IMR-90 (cell line): ENCODE results near the gene SIPA1L3. TPM values are rescaled to one million over a fixed set of nuclear protein-coding genes. Genes with fewer than 3 reads are reported as not detected.
A peak's percentile ranks its signal among the peaks of the same experiment; 100 is the strongest.

ENCODE experiments used
- ATAC-seq: fragments of 200-7000 bp; cut with Tn5 transposase; 2 replicates; pipeline ENCODE4 v1.9.1; 2020; ENCODE audit warnings: low read depth, mild to moderate bottlenecking, moderate library complexity
- BruUV-seq: library from RNA; stranded (reverse); fragments of 400-500 nt; replicated peaks from 2 replicates; lab custom pipeline; 2021; lab: Mats Ljungman, UMichigan
- CTCF ChIA-PET: fragments of 300-600 bp; formaldehyde crosslinking; extraction: SDS; loops from one replicate; lab custom pipeline; 2021; ENCODE audit warnings: antibody characterized with exemption; lab: Yijun Ruan, JAX
- POLR2A ChIA-PET: fragments of 300-600 bp; sonication (Branson Sonifier 250); formaldehyde crosslinking; loops from one replicate; lab custom pipeline; 2022; ENCODE audit warnings: antibody characterized with exemption; ENCODE audit not compliant: unreplicated experiment; lab: Charles Lee
- DNase-seq: peaks from one replicate; pipeline ENCODE4 v3.0.0; 2013
- H2AFZ ChIP-seq: replicated peaks from 2 replicates; pipeline ENCODE3; 2013; ENCODE audit warnings: low read length, mild to moderate bottlenecking; ENCODE audit not compliant: poor library complexity
- H2AK5ac ChIP-seq: 2 replicates; pipeline ENCODE4 v1.6.1; 2013; ENCODE audit warnings: low read depth, low read length, inconsistent platforms
- H2AK9ac ChIP-seq: replicated peaks from 2 replicates; pipeline ENCODE3; 2013; ENCODE audit warnings: mild to moderate bottlenecking, low read depth, low read length, moderate library complexity; ENCODE audit not compliant: poor library complexity
- H2BK120ac ChIP-seq: 2 replicates; pipeline ENCODE4 v1.6.1; 2013; ENCODE audit warnings: low read depth, low read length, inconsistent platforms
- H2BK15ac ChIP-seq: 3 replicates; pipeline ENCODE4 v1.6.1; 2013; ENCODE audit warnings: low read depth, low read length, inconsistent platforms
- H2BK20ac ChIP-seq: 2 replicates; pipeline ENCODE4 v1.6.1; 2013; ENCODE audit warnings: low read depth, mild to moderate bottlenecking, inconsistent platforms, low read length, moderate library complexity
- H2BK5ac ChIP-seq: 2 replicates; pipeline ENCODE4 v1.6.1; 2013; ENCODE audit warnings: mild to moderate bottlenecking, low read depth, low read length, inconsistent platforms; ENCODE audit not compliant: poor library complexity, severe bottlenecking
- H3K14ac ChIP-seq: replicated peaks from 2 replicates; pipeline ENCODE4 v1.6.1; 2013; ENCODE audit warnings: low read depth, low read length, inconsistent platforms
- H3K18ac ChIP-seq: 2 replicates; pipeline ENCODE4 v1.6.1; 2013; ENCODE audit warnings: low read depth, low read length, control low read depth
- H3K23ac ChIP-seq: 2 replicates; pipeline ENCODE4 v1.6.1; 2013; ENCODE audit warnings: low read depth, low read length, inconsistent platforms
- H3K27ac ChIP-seq: 2 replicates; pipeline ENCODE4 v1.5.1; 2013; ENCODE audit warnings: mild to moderate bottlenecking, control low read depth, low read length; ENCODE audit not compliant: insufficient read depth
- H3K27me3 ChIP-seq: 2 replicates; pipeline ENCODE4 v1.6.1; 2013; ENCODE audit warnings: low read length; ENCODE audit not compliant: control insufficient read depth, insufficient read depth
- H3K36me3 ChIP-seq: 2 replicates; pipeline ENCODE4 v1.6.1; 2013; ENCODE audit warnings: low read length, mixed read lengths; ENCODE audit not compliant: control insufficient read depth, insufficient read depth
- H3K4ac ChIP-seq: 2 replicates; pipeline ENCODE4 v1.6.1; 2013; ENCODE audit warnings: low read depth, low read length, inconsistent platforms
- H3K4me1 ChIP-seq: 2 replicates; pipeline ENCODE4 v1.6.1; 2013; ENCODE audit warnings: low read length, mixed read lengths; ENCODE audit not compliant: control insufficient read depth, insufficient read depth
- H3K4me2 ChIP-seq: 2 replicates; pipeline ENCODE4 v1.6.1; 2013; ENCODE audit warnings: low read depth, mild to moderate bottlenecking, control low read depth, low read length, moderate library complexity
- H3K4me3 ChIP-seq: 2 replicates; pipeline ENCODE4 v1.5.1; 2013; ENCODE audit warnings: low read depth, mild to moderate bottlenecking, control low read depth, low read length, moderate library complexity; ENCODE audit not compliant: insufficient read depth
- H3K56ac ChIP-seq: 2 replicates; pipeline ENCODE4 v1.6.1; 2013; ENCODE audit warnings: low read length, inconsistent platforms; ENCODE audit not compliant: insufficient read depth; ENCODE audit errors: extremely low read depth
- H3K79me1 ChIP-seq, 2 experiments: 2 replicates each; pipeline ENCODE4 v1.6.1; 2013; ENCODE audit warnings: low read length in 2 of 2, inconsistent platforms in 1 of 2, low read depth in 1 of 2
- H3K9ac ChIP-seq: 2 replicates; pipeline ENCODE4 v1.6.1; 2013; ENCODE audit warnings: low read depth, low read length, control low read depth
- H3K9me1 ChIP-seq: 2 replicates; pipeline ENCODE4 v1.6.1; 2013; ENCODE audit warnings: low read length, inconsistent platforms; ENCODE audit not compliant: insufficient read depth
- H3K9me3 ChIP-seq: 2 replicates; pipeline ENCODE4 v1.6.1; 2013; ENCODE audit warnings: low read length; ENCODE audit not compliant: control insufficient read depth, insufficient read depth
- H4K20me1 ChIP-seq: 2 replicates; pipeline ENCODE4 v1.6.1; 2013; ENCODE audit warnings: low read length, inconsistent platforms; ENCODE audit not compliant: insufficient read depth
- H4K5ac ChIP-seq: 2 replicates; pipeline ENCODE4 v1.6.1; 2013; ENCODE audit warnings: mild to moderate bottlenecking, low read depth, low read length, control low read depth
- H4K8ac ChIP-seq, 2 experiments: 2 replicates each; pipeline ENCODE4 v1.6.1; 2013; ENCODE audit warnings: low read depth in 2 of 2, low read length in 2 of 2, control low read depth in 1 of 2, inconsistent platforms in 1 of 2
- H4K91ac ChIP-seq: 2 replicates; pipeline ENCODE4 v1.6.1; 2013; ENCODE audit warnings: low read depth, low read length, inconsistent platforms; ENCODE audit not compliant: insufficient read depth
- RFX5 ChIP-seq: IDR thresholded peaks from 2 replicates; pipeline ENCODE4 v1.8.0; 2012; ENCODE audit warnings: low read depth, mild to moderate bottlenecking, low read length, moderate library complexity
- SMC3 ChIP-seq: fragments of 150-350 bp; IDR thresholded peaks from 2 replicates; pipeline ENCODE4 v1.6.1; 2016; ENCODE audit warnings: low read depth, mild to moderate bottlenecking, antibody characterized with exemption, low read length, moderate library complexity
- WGBS, 2 experiments: methylation state at CpG; one replicate each; pipeline versions ENCODE4 v1.1.5 to v1.1.7; 2013; ENCODE audit warnings: missing lambda C conversion rate in 2 of 2; ENCODE audit not compliant: insufficient read length in 1 of 2; ENCODE audit errors: extremely low coverage in 2 of 2; 5-methylcytosine and 5-hydroxymethylcytosine counted together
- dilution Hi-C: fragments of 300-500 bp; cut with HindIII; formaldehyde crosslinking; loops from one replicate; pipeline ENCODE4 v1.14.3; 2018; ENCODE audit warnings: low sequenced_read_pairs; ENCODE audit not compliant: unreplicated experiment
- in situ Hi-C: fragments of 300-500 bp; cut with MboI; formaldehyde crosslinking; loops from 3 replicates; pipeline ENCODE4 v1.14.3; 2019; ENCODE audit warnings: low sequenced_read_pairs, inconsistent platforms, mixed read lengths
- intact Hi-C: fragments of 100-400 bp; cut with micrococcal nuclease; formaldehyde crosslinking; loops from 2 replicates; pipeline ENCODE4 v1.10.0; 2022
- polyA plus RNA-seq, 3 experiments: library from polyadenylated mRNA; depleted of rRNA; stranded (reverse); fragments of >200 nt; gene quantifications; 2 replicates each; pipeline ENCODE4 v1.2.3, GENCODE V29; 2012; ENCODE audit warnings: low replicate concordance in 1 of 3
- total RNA-seq: library from RNA; depleted of rRNA; stranded (reverse); fragments of >200 nt; gene quantifications from 2 replicates; pipeline ENCODE4 v1.2.3, GENCODE V29; 2012

SIPA1L3 gene
- total and polyA plus RNA-seq, 2 of the 4 experiments (the other 2 are of a cell fraction) = 4.1 to 9.4 TPM

- intact Hi-C loops = no loop called here
- Histone ChIP-seq H3K9me3 (no peaks in the 10 kb centered on the region), H3K23ac (no peak overlapping the region), H3K4me3 (no peak overlapping the region), H4K5ac (no peak overlapping the region), H3K4me1 (no peaks in the 10 kb centered on the region; the same call in 1 of the 2 replicates), H3K79me1 (peaks cover 47 to 83% of the 10 kb centered on the region in 2 experiments), H3K27me3 (no peaks in the 10 kb centered on the region), H3K56ac (no peak overlapping the region), H3K4ac (no peak overlapping the region), H3K36me3 (peaks cover 1% of the 10 kb centered on the region; the same call in 1 of the 2 replicates), H2AK9ac (no peak overlapping the region), H3K9me1 (peaks cover 4% of the 10 kb centered on the region; the same call in 1 of the 2 replicates), H3K9ac (no peak overlapping the region), H2BK20ac (no peak overlapping the region), H3K14ac (no peak overlapping the region; the same call in 1 of the 2 replicates), H2AK5ac (0 out of 2 replicates have a peak overlapping the region, but pooled peaks have one; percentile 18), H4K91ac (no peak overlapping the region), H2BK15ac (no peak overlapping the region), H3K18ac (no peak overlapping the region), H3K27ac (no peak overlapping the region), H2AFZ (no peak overlapping the region), H2BK5ac (no peak overlapping the region), H2BK120ac (no peak overlapping the region), H3K4me2 (no peak overlapping the region), H4K8ac (no peak overlapping the region), H4K20me1 (peaks cover 9% of the 10 kb centered on the region)
- WGBS, 2 experiments = no CpG with 5 or more reads among the region's 6 CpGs
- ChIA-PET POLR2A (no interaction called here), CTCF (no interaction called here)
- dilution Hi-C loops = no loop called here
- in situ Hi-C loops = no loop called here
- ATAC-seq (no peak), DNase-seq (no peak)
- TF ChIP-seq SMC3 (no peak), RFX5 (no peak)
- BruUV-seq = no TSS peak
Observed at GRCh38 chr19:37948362-37948761, 41.4 kb downstream of the SIPA1L3 start.
